Mesenchymal stem cell (in vitro differentiated cells and primary cell): Measurements from ENCODE around the gene SLC39A6.

Source experiments
- DNase-seq: peaks from one replicate; pipeline ENCODE4 v3.0.0-alpha.2; 2013
- H2AFZ ChIP-seq: one replicate; pipeline ENCODE4 v1.6.1; 2013; ENCODE audit warnings: low read depth, mild to moderate bottlenecking, control low read depth, inconsistent platforms, low read length, moderate library complexity
- H2AK5ac ChIP-seq: 2 replicates; pipeline ENCODE4 v1.6.1; 2013; ENCODE audit warnings: low read length, moderate library complexity, mild to moderate bottlenecking, inconsistent platforms; ENCODE audit not compliant: severe bottlenecking
- H2BK120ac ChIP-seq: one replicate; pipeline ENCODE4 v1.6.1; 2013; ENCODE audit warnings: low read depth, mild to moderate bottlenecking, inconsistent platforms, low read length, moderate library complexity
- H2BK12ac ChIP-seq, 2 experiments: one replicate each; pipeline ENCODE4 v1.6.1; 2013; ENCODE audit warnings: inconsistent platforms in 2 of 2, low read length in 2 of 2, mild to moderate bottlenecking in 2 of 2, moderate library complexity in 2 of 2, control low read depth in 1 of 2
- H2BK15ac ChIP-seq: one replicate; pipeline ENCODE4 v1.6.1; 2013; ENCODE audit warnings: mild to moderate bottlenecking, low read depth, inconsistent platforms; ENCODE audit not compliant: poor library complexity, severe bottlenecking
- H2BK5ac ChIP-seq: 2 replicates; pipeline ENCODE4 v1.6.1; 2013; ENCODE audit warnings: low read depth, mild to moderate bottlenecking, low read length, control low read depth, inconsistent platforms; ENCODE audit not compliant: poor library complexity, severe bottlenecking
- H3K14ac ChIP-seq, 2 experiments: one replicate each; pipeline ENCODE4 v1.6.1; 2013; ENCODE audit warnings: inconsistent platforms in 2 of 2, low read length in 2 of 2, control low read depth in 1 of 2, mild to moderate bottlenecking in 1 of 2, moderate library complexity in 1 of 2
- H3K18ac ChIP-seq, 2 experiments: one replicate each; pipeline ENCODE4 v1.6.1; 2013; ENCODE audit warnings: inconsistent platforms in 2 of 2, low read length in 2 of 2, control low read depth in 1 of 2, low read depth in 1 of 2, mild to moderate bottlenecking in 1 of 2
- H3K23ac ChIP-seq, 2 experiments: one replicate each; pipeline ENCODE4 v1.6.1; 2013; ENCODE audit warnings: inconsistent platforms in 2 of 2, low read length in 2 of 2, mild to moderate bottlenecking in 2 of 2, moderate library complexity in 2 of 2, control low read depth in 1 of 2
- H3K27ac ChIP-seq: 2 replicates; pipeline ENCODE4 v1.5.1; 2013; ENCODE audit warnings: mild to moderate bottlenecking, moderate library complexity, low read length, control low read depth, inconsistent platforms; ENCODE audit not compliant: poor library complexity, severe bottlenecking
- H3K27me3 ChIP-seq, 2 experiments: 2 replicates each; pipeline versions ENCODE4 v1.6.1 to v1.7.0; 2013; ENCODE audit warnings: low read length in 2 of 2, mild to moderate bottlenecking in 2 of 2, moderate library complexity in 2 of 2, control low read depth in 1 of 2, inconsistent platforms in 1 of 2; ENCODE audit not compliant: control insufficient read depth in 1 of 2, insufficient read depth in 1 of 2
- H3K36me3 ChIP-seq, 2 experiments: 2 replicates each; pipeline versions ENCODE4 v1.6.1 to v1.7.0; 2013; ENCODE audit warnings: low read length in 2 of 2, control low read depth in 1 of 2, inconsistent platforms in 1 of 2, low read depth in 1 of 2, mild to moderate bottlenecking in 1 of 2; ENCODE audit not compliant: insufficient read depth in 2 of 2, control insufficient read depth in 1 of 2
- H3K4ac ChIP-seq, 2 experiments: one replicate each; pipeline ENCODE4 v1.6.1; 2013; ENCODE audit warnings: inconsistent platforms in 2 of 2, low read length in 2 of 2, mild to moderate bottlenecking in 2 of 2, moderate library complexity in 2 of 2, control low read depth in 1 of 2, low read depth in 1 of 2
- H3K4me1 ChIP-seq: 2 replicates; pipeline ENCODE4 v1.6.1; 2013; ENCODE audit warnings: low read depth, low read length, control low read depth; ENCODE audit not compliant: control insufficient read depth, insufficient read depth
- H3K4me2 ChIP-seq: 2 replicates; pipeline ENCODE4 v1.6.1; 2013; ENCODE audit warnings: low read length, mild to moderate bottlenecking, inconsistent platforms; ENCODE audit not compliant: poor library complexity, severe bottlenecking
- H3K4me3 ChIP-seq, 2 experiments: 2 replicates each; pipeline versions ENCODE4 v1.5.1 to v1.7.0; 2013; ENCODE audit warnings: low read length in 2 of 2, mild to moderate bottlenecking in 2 of 2, control low read depth in 1 of 2, low read depth in 1 of 2; ENCODE audit not compliant: insufficient read depth in 1 of 2
- H3K79me1 ChIP-seq: replicated peaks from 2 replicates; pipeline ENCODE4 v1.6.1; 2013; ENCODE audit warnings: mild to moderate bottlenecking, control low read depth, low read length, inconsistent platforms; ENCODE audit not compliant: poor library complexity, severe bottlenecking
- H3K9ac ChIP-seq: 2 replicates; pipeline ENCODE4 v1.7.0; 2013; ENCODE audit warnings: mild to moderate bottlenecking, low read length, moderate library complexity
- H3K9me3 ChIP-seq: 2 replicates; pipeline ENCODE4 v1.7.0; 2013; ENCODE audit warnings: mild to moderate bottlenecking, low read length; ENCODE audit not compliant: control insufficient read depth
- H4K8ac ChIP-seq: one replicate; pipeline ENCODE4 v1.6.1; 2013; ENCODE audit warnings: inconsistent platforms, mild to moderate bottlenecking, low read length, moderate library complexity
- H4K91ac ChIP-seq: one replicate; pipeline ENCODE4 v1.6.1; 2013; ENCODE audit warnings: mild to moderate bottlenecking, low read length, inconsistent platforms
- WGBS: methylation state at CpG from one replicate; pipeline ENCODE4 v1.1.7; 2013; ENCODE audit warnings: mixed read lengths; 5-methylcytosine and 5-hydroxymethylcytosine counted together

The SLC39A6 gene

DNA sequence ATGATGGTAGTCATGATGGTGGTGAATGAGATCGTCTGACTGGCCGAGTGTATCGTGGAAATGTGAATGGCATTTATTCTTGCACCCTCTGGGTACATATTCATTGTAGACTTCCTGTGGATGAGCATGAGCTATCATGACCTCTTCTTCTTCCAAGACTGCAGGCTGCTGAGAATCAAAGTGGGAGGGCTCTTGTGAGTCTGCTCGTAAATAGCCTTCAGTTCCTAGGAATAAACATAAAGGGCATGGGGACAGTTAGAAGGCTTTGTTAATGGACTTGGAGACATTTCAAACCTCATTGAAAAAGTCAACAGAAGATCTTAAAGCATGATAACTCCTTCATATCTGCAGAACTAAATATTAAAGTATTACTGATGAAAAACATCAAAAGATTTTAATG is 14.9 kb downstream of the SLC39A6 start:
- Histone ChIP-seq H2BK5ac (no peak overlapping the region), H3K4me2 (no peak overlapping the region), H3K36me3 (peaks cover 30 to 87% of the 10 kb centered on the region in 2 experiments), H3K27ac (no peak overlapping the region), H3K4me1 (no peaks in the 10 kb centered on the region), H3K9ac (no peak overlapping the region), H3K4ac (no peak overlapping the region), H4K8ac (no peak overlapping the region), H2BK120ac (no peak overlapping the region), H3K9me3 (no peaks in the 10 kb centered on the region), H2BK15ac (no peak overlapping the region), H3K79me1 (peaks cover 12% of the 10 kb centered on the region), H3K18ac (no peak overlapping the region), H2BK12ac (no peak overlapping the region), H3K27me3 (no peaks in the 10 kb centered on the region), H2AK5ac (no peak overlapping the region), H3K14ac (no peak overlapping the region), H4K91ac (no peak overlapping the region), H2AFZ (no peak overlapping the region), H3K4me3 (no peak overlapping the region), H3K23ac (no peak overlapping the region)
- WGBS: 63% methylated on average over 1 of the region's 4 CpGs
- no peak for DNase-seq

GRCh38 chr18:36112302-36112701 is 16.8 kb downstream of the SLC39A6 start:
- Histone ChIP-seq H3K4ac (no peak overlapping the region), H4K91ac (no peak overlapping the region), H3K36me3 (peaks cover 32 to 90% of the 10 kb centered on the region in 2 experiments), H3K27me3 (no peaks in the 10 kb centered on the region), H3K4me3 (no peak overlapping the region), H2AFZ (no peak overlapping the region), H2BK5ac (no peak overlapping the region), H3K9me3 (no peaks in the 10 kb centered on the region), H4K8ac (no peak overlapping the region), H2BK120ac (no peak overlapping the region), H3K14ac (no peak overlapping the region), H3K23ac (no peak overlapping the region), H3K79me1 (peaks cover 7% of the 10 kb centered on the region), H3K9ac (no peak overlapping the region), H2AK5ac (no peak overlapping the region), H3K27ac (no peak overlapping the region), H2BK15ac (no peak overlapping the region), H3K18ac (no peak overlapping the region), H3K4me1 (no peaks in the 10 kb centered on the region), H3K4me2 (no peak overlapping the region), H2BK12ac (no peak overlapping the region)
- no peak for DNase-seq

- no peak overlapping the region for H3K23ac ChIP-seq
- no peak overlapping the region for H3K4me2 ChIP-seq
- no peak overlapping the region for H3K14ac ChIP-seq
- H2BK5ac ChIP-seq: no peak overlapping the region
- no peak overlapping the region for H2BK15ac ChIP-seq
- H3K18ac ChIP-seq: no peak overlapping the region
- no peaks in the 10 kb centered on the region for H3K9me3 ChIP-seq
- H3K4ac ChIP-seq: no peak overlapping the region
- peaks cover 1% of the 10 kb centered on the region for H3K79me1 ChIP-seq
- H3K4me3 ChIP-seq: no peak overlapping the region
- WGBS: no CpG with 5 or more reads among the region's 1 CpG
- H2AFZ ChIP-seq: no peak overlapping the region
- no peak overlapping the region for H4K8ac ChIP-seq
- no peak overlapping the region for H3K27ac ChIP-seq
- no peak overlapping the region for H2BK12ac ChIP-seq
- DNase-seq: no peak
- no peak overlapping the region for H4K91ac ChIP-seq
- no peaks in the 10 kb centered on the region for H3K27me3 ChIP-seq
- H2BK120ac ChIP-seq: no peak overlapping the region
- H2AK5ac ChIP-seq: no peak overlapping the region
- peaks cover 25 to 73% of the 10 kb centered on the region in 2 experiments for H3K36me3 ChIP-seq
- H3K4me1 ChIP-seq: no peaks in the 10 kb centered on the region
- H3K9ac ChIP-seq: no peak overlapping the region
Observed at GRCh38 chr18:36109737-36110136, 19.4 kb downstream of the SLC39A6 start.

DNA sequence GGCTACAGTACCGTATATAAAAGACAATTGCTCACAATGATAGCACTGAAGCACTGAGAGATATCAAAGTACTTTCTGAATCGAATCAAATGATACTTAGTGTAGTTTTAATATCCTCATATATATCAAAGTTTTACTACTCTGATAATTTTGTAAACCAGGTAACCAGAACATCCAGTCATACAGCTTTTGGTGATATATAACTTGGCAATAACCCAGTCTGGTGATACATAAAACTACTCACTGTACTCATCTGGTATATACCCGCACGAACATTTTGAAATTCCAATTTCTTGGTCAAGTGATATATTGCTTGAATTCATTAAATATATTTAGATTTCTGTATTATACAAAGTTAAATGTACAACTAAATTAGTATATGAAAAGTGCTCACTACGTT is 20.5 kb downstream of the SLC39A6 start:
- 100% methylated on average over 2 of the region's 5 CpGs for WGBS
- no peak overlapping the region for H3K18ac ChIP-seq
- H3K14ac ChIP-seq: no peak overlapping the region
- no peak overlapping the region for H3K23ac ChIP-seq
- H3K27ac ChIP-seq: no peak overlapping the region
- no peak overlapping the region for H2AK5ac ChIP-seq
- peaks cover 1% of the 10 kb centered on the region for H3K9me3 ChIP-seq
- H3K4me1 ChIP-seq: no peaks in the 10 kb centered on the region
- H3K27me3 ChIP-seq: no peaks in the 10 kb centered on the region
- no peak overlapping the region for H4K91ac ChIP-seq
- no peak overlapping the region for H2BK15ac ChIP-seq
- no peak overlapping the region for H3K9ac ChIP-seq
- H3K4ac ChIP-seq: no peak overlapping the region
- no peak overlapping the region for H4K8ac ChIP-seq
- H2BK5ac ChIP-seq: no peak overlapping the region
- no peak overlapping the region for H2AFZ ChIP-seq
- peaks cover 1% of the 10 kb centered on the region for H3K79me1 ChIP-seq
- DNase-seq: no peak
- no peak overlapping the region for H3K4me3 ChIP-seq
- no peak overlapping the region for H2BK12ac ChIP-seq
- no peak overlapping the region for H2BK120ac ChIP-seq
- H3K36me3 ChIP-seq: peaks cover 19 to 61% of the 10 kb centered on the region in 2 experiments
- no peak overlapping the region for H3K4me2 ChIP-seq
